ENCODE data around the gene PMP22.

The PMP22 gene

DNA sequence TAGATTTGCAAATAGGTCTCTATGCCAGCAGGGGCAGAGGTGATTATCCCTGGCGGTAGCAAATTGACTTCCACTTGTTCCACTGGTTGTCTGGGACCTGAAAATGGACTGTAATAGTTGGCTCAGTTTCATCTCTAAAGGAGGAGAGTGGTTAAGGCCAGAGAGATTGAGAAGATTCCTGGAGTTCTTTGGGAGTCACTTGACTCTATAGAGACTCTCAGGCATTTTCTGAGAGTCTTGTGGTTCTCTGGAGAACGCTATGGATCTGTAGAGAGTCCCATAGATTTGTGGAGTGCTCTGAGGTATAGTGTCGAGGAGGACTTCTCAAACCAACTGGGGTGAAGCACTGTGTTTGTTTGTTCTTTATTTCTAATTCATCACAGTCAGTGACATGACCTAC is 8.9 kb upstream of the PMP22 start:
- no peak overlapping the region for H3K27ac ChIP-seq
- TF ChIP-seq ZFX (IDR thresholded peaks at IDR 0.05): no peak
- TF ChIP-seq, protein P1, sequence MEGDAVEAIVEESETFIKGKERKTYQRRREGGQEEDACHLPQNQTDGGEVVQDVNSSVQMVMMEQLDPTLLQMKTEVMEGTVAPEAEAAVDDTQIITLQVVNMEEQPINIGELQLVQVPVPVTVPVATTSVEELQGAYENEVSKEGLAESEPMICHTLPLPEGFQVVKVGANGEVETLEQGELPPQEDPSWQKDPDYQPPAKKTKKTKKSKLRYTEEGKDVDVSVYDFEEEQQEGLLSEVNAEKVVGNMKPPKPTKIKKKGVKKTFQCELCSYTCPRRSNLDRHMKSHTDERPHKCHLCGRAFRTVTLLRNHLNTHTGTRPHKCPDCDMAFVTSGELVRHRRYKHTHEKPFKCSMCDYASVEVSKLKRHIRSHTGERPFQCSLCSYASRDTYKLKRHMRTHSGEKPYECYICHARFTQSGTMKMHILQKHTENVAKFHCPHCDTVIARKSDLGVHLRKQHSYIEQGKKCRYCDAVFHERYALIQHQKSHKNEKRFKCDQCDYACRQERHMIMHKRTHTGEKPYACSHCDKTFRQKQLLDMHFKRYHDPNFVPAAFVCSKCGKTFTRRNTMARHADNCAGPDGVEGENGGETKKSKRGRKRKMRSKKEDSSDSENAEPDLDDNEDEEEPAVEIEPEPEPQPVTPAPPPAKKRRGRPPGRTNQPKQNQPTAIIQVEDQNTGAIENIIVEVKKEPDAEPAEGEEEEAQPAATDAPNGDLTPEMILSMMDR (conservative IDR thresholded peaks at IDR 0.05): no peak

DNA sequence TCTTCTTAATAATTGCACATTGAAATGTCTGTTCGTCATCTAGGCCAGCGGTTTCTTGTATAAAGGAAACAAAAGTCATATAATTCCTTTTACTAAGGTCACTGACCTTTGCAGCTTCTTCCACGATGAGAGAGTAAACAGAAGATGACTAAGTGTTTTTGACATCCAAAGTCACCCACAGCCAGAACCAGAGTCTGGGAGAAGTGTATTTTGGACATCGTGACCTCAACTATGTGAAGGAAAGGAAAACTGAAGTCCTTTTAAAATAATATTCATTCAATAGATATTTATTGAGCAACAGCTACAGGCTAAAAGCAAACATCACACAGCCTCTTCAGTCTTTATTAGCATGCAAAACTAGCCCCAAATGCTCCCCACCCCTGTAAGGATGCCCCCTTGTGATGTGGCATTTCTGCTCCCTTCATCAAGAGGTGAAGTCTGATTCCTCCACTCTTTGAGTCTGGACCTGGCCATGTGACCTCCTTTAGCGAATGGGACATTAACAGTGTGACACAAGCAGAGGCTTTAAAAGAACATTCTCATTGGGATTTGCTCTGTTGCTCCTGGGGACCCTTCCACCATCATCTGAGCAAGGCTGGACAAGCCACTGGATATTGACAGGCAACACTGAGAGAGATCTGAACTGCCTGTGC is 8.1 kb upstream of the PMP22 start:
- TF ChIP-seq, protein P1 (conservative IDR thresholded peaks at IDR 0.05): no peak
- no peak for TF ChIP-seq ZFX (IDR thresholded peaks at IDR 0.05)
- H3K27ac ChIP-seq: no peak overlapping the region; the same call in 1 of the 2 replicates

DNA sequence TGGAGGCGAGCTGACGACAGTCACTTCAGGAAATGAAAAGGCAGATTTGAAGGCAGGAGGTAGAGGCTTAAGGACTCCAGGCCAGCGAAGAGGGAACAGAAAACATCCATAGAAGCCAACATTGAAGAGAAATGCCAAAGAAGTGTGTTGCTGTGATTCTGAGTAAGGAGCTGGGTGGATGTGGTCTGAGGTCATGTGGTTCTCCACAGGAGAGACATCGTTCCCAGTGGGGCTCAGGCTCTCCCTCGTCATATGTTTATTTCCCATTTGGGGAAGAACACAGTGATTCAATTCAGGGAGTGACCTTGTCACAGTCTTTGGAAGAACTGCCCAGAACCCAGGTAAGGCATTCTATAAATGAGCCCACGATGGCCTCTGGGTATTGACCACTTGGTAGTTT is 6.6 kb upstream of the PMP22 start:
- no peak overlapping the region for H3K27ac ChIP-seq
- TF ChIP-seq, protein P1 (conservative IDR thresholded peaks at IDR 0.05): no peak

DNA sequence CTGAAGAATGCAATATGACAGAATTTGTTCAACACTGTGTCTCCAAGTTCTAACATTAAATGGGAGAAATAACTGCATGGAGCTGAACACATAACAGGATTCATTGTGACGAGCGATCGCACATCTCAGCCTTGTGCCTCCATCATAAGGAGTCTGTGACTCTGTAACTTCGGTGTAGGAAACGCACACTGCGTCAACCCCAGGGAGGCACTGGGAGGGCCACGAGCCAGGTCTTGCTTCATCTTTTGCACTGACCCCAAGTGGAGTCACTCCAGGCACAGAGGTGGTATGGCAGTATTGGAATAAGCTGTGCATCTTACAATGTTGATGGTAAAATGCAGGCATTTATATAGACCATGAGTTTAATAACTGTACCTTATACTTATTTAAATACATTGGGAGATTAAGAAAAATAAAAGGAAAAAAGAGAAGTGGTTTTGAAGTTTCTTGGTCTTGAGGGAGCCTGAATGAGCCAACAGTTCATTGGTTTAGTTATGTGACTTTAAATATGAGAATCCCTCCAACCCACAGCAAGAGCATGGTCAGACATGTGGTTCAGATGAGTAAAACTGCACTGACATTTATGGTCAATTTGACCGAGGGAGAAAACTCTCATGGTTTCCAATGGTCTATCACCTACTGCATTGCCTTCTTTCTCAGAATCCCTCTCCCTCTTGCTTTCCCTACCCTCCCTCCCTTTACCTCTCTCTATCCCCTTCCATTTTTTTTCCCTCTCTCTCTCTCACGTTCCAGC is 5.7 kb upstream of the PMP22 start:
- H3K27ac ChIP-seq: no peak overlapping the region
- TF ChIP-seq, protein P1 (conservative IDR thresholded peaks at IDR 0.05): no peak
- TF ChIP-seq ZFX (IDR thresholded peaks at IDR 0.05): no peak

DNA sequence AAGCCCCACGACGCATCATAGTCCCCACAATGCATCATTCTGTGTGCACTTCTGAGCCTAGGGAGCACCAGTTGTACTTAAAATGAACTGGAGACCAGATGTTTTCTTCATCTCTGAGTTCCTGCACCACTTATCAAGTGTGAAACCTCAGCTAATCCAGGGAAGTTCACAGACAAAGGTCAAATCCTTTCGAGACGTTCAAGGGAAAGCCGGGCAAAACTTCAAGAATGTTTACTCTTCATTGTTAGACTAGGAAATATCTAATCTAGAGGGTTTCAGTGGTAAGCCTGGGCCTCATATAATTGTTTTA is 4.6 kb upstream of the PMP22 start:
- H3K27ac ChIP-seq: no peak overlapping the region
- no peak for TF ChIP-seq ZFX (IDR thresholded peaks at IDR 0.05)
- TF ChIP-seq, protein P1 (conservative IDR thresholded peaks at IDR 0.05): no peak

DNA sequence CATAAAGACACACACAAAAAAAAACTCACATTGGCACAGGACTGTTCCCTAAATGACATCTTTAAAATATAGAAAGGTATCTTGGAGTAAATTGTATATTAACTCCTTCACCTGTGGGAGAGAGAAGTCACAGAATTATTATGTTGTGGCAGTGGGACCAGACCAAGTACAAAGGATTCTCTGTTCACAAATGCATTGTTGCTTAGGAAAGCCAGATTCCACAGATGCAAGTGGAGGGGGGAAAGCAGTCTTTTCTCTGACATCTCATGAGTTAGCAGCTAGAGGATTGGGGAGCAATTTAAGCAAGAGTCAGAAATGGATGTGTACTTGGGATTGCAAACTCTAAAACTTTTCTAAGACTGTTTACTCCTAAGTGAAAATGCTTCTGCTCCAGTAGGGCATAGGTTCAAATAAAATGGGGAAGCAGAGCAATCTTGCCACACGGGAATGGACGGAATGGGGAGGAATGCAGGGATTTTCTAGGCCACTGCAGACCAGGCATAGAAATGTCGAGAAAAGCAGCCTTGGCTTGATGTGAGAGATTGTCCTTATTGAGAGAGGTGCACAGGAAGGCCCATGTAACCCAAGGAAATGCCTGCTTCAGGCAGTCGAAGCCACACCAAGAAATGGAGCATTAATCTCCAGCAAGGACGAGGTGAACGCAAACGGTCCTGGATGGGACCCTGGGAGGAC is 4.1 kb upstream of the PMP22 start:
- TF ChIP-seq ZFX (IDR thresholded peaks at IDR 0.05): no peak
- TF ChIP-seq, protein P1 (conservative IDR thresholded peaks at IDR 0.05): no peak
- no peak overlapping the region for H3K27ac ChIP-seq

DNA sequence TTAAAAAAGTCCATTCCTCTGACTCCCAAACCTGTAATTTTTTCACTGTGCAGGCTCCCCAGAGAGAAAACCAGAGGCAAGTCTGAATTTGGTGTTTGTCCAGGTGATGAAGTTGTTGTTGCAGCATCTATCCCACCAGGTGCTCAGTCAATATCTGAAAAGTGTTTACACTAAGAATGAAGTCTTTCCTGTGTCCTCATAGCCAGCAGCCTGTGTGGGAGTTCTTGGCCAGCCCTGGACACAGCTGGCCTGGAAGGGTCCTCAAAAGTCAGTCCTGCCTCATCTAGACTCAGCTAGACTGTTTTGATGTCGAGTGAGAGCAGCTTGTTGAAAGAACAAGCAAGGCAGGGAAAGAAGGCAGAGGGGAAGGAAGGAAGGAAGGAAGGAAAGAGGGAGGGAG is 3.3 kb upstream of the PMP22 start:
- TF ChIP-seq, protein P1 (conservative IDR thresholded peaks at IDR 0.05): no peak
- no peak for TF ChIP-seq ZFX (IDR thresholded peaks at IDR 0.05)

More for the DNA sequence above, 3.3 kb upstream of the PMP22 start:
- H3K27ac ChIP-seq: no peak overlapping the region
